Activated CD4-positive, CD25-positive, alpha-beta regulatory T cell treated with anti-CD3 and anti-CD28 coated beads, Interleukin-2, amount 50 U/mL, for 16 hours (primary cell): ENCODE data around the gene IER3.

Source experiments
- DNase-seq: peaks from one replicate; pipeline ENCODE4 v3.0.0-alpha.2; 2020; ENCODE audit warnings: low read depth, low spot score

Gene IER3

DNA sequence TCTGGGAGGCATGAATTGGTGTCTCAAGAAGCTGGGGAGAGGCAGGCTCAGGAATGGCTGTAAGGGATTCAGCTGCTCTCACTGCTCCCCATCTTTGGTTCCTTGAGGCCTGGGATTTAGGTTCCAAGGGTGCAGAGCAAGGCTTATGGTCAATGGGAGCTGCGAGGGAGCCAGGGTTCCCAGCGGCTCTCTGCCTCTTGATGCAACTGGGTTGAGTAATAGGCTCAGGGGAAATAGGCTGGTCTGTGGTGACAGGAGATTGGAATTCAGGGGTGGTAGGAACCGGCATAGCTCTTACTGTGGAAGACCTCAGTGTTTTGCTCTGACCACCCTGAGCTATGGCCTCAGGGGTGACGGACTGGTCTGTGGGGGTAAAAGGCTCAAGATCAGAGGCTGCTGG is 40.5 kb downstream of the IER3 start:
- no peak for DNase-seq

DNA sequence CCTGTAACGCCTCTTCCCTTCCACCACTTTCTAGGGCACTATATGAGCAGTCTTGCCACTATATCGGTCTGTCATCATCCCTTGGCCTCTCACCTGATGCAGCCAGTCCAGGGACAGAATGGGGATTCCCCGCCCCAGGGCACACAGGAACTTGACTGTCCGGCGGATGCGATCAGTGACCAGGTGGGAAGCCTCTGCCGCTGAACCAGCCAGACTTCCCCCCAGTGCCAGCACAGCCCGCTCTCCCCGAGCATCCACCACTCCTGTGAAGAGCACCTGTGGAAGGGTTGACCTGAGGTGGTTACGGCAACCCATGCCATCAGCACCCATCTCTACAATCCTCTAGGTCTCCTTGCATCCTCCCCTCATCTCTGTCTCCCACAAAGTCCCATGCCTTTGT is 41.3 kb downstream of the IER3 start:
- no peak for DNase-seq

DNA sequence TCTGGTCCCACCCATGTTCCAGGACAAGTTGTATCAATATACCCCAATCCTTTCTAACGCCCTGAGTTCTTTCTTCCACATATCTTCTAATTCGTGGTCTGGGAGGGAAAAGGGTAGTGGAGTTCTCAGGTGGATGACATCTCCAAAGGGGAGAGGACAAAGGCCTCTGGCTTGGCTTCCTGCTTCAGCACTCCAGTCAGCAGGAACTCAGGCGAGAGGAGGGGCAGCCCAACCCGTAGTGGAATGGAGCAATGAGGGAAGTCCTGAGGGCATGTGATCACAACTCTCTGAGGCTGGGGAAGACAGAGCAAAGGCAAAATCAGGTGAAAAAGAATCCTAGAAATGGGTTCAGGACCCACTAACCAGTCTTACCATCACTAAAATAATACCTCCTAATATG is 44.0 kb downstream of the IER3 start:
- no peak for DNase-seq

DNA sequence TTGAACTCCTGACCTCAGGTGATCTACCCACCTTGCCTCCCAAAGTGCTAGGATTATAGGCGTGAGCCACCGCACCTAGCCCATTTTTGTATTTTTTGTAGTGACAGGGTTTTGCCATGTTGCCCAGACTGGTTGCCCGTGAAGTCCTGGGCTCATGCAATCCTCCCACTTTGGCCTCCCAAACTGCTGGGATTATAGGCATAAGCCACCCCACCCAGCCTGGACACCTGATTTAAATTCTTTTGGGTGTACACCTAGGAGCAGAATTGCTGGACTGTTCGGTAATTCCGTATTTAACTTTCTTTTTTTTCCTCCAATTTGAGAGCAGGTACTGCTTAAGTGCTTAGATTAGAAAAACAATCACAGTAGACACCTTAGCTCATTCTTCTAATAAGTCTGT is 47.9 kb downstream of the IER3 start:
- no peak for DNase-seq
